Suppressor macrophage (primary cell): ENCODE data around the gene PIBF1.

Experiments
- DNase-seq, 4 experiments: peaks; one replicate each; pipeline ENCODE4 v3.0.0-alpha.2; 2020 to 2022

The PIBF1 gene

DNA sequence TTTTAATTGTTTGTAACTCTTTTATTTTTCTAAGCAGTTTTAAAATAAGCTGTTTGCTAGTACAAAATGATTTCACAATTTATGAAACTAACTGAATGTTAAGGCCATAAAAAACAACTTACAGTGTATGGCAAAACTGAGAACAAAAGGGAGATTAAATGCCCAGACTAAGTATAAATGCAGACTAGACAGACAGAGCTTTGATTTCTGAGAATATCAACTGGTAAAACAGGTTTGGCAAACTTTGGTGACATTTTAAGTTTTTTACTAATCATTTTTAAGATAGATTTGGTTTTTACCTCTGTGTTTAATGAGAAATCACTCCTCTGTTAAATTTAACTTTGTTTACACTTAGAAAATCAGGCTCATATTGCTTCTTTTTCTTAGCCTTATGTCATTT, 149.4 kb downstream of the PIBF1 start:
- no peak for DNase-seq

DNA sequence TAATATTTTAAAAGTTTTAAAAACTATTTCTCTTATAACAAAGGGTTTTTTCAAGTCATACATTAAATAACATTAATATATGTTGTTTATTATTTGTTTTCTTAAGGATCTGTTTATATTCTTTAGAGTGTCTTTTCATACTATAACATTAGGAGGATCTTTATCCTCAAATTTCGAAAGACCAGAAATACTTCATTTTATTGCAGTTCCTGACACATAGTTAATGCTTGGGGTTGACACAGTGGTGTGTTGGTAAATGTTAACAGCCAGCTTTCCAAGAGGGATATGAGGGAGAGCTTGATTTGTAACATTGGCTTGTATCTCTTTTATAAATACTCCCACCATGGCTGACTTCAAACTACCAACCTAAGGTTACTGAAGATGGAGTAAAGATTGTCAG, 150.3 kb downstream of the PIBF1 start:
- DNase-seq = no peak

DNA sequence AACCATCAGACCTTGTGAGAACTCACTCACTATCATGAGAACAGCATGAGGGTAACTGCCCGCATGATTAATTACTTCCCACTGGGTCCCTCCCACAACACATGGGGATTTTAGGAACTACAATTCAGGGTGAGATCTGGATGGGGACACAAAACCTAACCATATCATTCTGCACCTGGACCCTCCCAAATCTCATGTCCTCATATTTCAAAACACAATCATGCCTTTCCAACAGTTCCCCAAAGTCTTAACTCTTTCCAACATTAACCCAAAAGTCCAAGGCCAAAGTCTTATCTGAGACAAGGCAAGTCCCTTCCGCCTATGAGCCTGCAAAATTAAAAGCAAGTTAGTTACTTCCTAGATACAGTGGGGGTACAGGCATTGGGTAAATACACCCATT, 164.3 kb downstream of the PIBF1 start:
- peak in 3 of 4 experiments; percentile 8 to 27 (median 9) for DNase-seq

DNA sequence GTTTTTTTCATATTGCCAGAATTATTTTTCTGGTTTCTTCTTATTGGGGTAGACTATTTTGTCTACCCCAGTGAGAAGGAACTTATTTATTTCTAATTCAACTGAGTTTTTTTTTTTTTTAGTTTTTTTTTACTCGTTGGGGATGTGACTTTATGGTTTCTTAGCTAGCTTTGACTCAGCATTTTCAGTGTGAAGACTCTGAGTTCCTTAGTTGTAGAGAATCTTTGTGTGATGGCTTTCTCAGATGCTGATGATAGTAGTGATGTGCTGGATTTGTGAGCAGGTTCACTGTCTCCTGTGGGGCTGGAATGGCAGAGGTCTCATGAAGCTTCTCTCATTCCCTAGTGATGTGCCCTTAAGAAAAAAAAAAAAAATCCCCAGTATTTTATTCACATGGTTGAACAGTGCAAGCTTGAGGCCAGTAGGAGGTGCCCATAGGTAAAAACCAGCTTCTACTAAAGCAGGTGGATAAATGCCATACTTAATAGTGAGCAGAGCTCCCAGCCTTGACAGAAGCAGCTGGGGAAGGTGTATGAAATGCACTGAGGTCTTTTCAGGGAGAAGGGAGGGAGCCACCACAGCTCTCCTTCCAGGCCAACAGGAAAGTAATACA, 170.7 kb downstream of the PIBF1 start:
- no peak for DNase-seq

DNA sequence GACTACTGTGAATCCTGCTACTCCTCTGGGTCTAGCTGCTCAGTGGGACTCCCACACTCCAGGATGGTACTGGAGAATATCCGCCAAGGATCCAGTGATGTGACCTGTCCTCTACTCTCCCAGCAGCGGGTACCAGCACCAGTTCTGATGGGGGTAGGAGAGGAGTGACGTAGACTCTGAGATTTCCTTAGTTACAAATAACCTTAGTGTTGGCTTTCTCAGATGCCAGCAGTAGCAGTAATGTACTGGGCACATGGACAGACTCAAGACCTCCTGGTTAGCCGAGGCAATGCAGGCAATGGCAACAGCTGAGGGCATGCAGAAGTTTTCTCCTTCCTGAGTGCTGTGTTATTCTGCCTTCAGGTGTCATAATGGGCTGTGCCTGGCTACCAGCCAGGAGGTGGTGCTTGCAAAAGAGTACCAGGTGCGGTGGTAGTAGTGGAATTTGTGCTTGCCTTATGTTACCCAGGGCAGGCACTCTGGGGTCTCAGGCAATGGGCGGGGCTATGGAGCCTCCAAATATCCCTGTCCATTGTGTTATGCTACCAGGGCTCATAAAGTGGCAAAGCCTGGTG, 171.5 kb downstream of the PIBF1 start:
- no peak for DNase-seq

DNA sequence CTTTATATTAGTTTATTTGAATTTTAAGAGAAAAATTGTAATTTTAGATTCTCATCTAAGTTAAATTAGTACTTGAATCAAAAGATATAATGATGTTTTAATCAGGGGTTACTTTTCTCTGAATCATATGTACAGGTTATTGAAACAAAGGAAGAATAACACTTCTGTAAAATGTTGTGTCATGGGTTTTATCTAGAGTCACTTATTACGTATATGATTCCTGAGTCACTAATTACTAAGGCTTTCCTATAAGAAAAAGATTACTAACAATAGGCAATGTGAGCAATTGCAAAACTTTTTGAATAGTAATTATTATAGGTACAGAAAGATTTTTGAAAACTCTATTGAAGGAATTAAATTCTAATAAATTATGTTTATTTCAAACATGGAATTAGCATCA, 177.7 kb downstream of the PIBF1 start:
- DNase-seq = peak in 2 of 4 experiments; percentile 16 to 21

DNA sequence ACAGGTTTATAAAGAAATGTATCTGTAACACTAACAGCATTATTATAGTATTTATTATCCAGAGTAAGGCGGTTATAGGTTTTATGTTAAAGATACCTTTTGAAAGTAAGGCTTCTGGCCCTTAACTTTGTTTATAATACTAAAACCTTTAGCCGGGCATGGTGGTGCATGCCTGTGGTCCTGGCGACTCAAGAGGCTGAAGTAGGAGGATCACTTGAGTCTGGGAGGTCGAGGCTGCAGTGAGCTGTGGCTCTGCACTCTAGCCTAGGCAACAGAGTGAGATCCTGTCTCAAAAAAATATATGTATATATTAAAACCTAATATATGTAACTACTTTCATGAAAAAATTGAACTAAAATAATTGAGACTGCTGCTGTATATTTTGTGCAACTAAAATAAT, 178.2 kb downstream of the PIBF1 start:
- DNase-seq = no peak

DNA sequence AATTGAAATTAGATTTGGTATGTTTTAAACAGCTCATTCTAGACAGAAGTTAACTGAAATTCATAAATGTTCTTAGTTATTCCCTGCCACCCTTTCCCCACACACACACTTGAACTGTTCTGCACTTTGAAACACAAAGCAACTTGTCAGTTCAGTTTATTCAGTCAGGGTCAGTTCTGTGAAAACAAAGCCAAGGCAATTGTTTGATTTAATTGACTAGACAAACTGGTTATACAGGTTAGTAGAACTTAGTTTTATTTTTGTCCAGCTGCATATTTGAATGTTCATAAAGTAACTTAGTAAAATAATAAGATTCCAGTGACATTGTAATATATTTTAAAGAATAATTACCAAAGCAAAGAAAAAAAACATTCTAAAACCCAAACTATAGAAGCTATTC, 178.6 kb downstream of the PIBF1 start:
- no peak for DNase-seq

DNA sequence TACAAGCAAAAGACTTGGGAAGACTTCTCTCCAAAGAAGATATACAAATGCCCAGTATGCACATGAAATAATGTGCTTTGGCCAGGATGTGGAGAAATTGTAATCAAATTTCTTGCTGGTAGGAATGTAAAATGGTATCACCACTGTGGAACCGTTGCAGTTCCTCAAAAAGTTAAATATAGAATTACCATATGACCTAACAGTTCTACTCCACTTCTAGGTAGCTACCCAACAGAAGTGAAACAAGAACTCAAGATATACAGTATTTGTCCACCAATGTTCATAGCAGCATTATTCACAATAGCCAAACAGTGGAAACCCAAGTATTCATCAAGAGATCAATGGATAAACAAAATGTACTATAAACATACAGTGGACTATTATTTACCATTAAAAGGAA, 181.8 kb downstream of the PIBF1 start:
- DNase-seq = peak; percentile 2 to 57 (median 30)

DNA sequence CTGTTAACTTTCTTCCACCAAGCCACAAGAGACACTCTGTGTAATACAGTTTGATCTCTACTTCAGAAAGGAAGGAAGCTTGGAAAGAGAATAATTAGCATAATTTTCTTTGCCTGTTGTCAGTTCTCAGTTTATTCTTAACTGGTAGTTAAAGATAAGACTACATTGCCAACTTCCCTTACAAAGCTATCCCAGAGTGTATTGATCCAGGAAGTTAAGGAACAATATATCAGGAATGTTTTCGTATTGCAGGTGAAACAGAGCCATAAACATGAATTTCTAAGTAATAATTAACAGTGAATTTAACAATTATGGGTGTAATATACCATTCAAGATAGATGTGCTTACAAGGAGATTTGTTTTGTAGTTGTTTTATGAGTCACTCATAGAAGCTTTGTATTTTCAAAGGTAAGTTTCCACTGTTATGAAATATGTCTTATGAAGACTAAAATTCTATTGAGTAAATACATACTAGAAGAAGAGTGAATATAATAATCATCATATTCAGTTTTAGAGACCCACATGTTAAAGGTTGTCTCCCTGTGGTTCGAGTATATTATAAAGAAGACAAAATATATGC, 188.5 kb downstream of the PIBF1 start:
- DNase-seq = no peak

DNA sequence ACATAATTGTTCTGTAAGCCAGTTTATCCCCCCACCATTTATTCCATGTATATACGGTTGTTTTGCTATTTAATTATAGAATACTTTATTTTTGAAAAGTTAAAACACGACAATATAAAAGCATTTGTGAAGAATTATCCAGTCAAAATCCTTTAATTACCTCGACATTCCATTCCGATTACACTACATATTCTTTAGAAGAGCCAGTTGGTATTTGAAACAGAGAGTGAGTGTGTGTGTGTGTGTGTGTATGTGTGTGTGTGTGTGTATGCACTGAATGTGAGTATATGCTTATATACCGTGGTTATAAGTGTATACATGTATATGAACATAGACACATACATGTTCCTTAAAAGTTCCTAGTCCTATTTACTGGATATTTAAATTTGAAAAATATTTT, 189.0 kb downstream of the PIBF1 start:
- no peak for DNase-seq

DNA sequence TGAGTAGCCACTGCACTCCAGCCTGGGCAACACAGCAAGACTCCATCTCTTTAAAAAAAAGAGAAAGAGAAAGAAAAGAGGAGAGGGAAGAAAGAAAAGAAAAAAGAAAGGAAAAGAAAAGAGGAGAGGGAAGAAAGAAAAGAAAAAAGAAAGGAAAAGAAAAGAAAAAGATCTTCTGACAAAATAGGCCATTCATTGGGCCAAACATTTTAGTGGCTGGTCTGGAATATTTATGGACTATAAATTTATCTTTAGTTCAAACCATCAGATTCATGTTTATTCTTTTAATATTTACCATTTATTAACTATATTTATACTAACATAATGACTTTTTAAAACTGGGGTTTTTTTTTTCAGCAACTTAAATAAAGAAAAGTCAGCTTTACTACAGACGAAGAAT, 191.3 kb downstream of the PIBF1 start:
- DNase-seq = no peak

DNA sequence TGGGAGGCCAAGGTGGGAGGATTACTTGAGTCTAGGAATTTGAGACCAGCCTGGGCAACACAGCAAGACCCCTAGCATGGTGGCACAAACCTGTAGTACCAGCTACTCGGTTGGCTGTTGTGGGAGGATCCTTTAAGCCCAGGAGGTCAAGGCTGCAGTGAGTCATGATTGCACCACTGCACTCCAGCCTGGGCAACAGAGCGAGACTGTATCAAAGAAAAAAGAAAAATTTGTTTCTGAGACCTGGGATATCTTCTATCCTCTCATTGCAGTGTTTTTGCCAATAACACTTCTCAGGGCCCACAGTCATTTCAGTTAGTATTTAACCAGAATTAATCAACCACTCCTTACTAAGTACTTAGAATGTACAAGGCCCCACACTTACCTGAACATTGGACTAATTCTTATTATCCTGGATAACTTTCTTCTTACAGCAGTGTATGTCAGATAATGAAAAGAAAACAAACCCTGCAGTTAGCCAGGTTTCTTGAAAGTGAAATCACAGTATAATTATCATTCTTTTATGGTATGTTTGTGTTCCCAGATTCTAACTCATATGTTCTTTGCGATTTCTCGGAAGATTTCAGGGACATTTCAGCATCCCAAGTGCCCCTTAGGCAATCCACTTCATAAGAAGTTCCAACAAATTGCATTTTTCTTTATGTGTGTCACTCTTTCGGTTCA, 201.3 kb downstream of the PIBF1 start:
- DNase-seq = peak in 1 of 4 experiments; percentile 3

DNA sequence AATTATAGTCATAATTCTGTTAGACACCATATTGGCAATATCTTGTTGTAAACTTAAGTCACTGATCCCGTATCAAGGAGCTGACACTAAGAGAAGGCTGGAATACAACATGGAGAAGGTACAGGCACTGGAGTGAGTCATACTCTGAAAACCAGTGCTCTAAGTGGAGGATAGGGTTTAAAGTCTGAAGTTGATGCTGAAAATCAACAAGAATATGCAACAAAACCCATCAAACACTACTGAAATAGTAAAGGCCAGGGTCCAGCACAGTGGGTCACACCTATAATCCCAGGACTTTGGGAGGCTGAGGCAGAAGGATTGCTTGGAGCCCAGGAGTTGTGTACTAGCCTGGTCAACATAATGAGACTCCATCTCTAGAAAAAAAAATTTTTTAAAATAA, 203.7 kb downstream of the PIBF1 start:
- DNase-seq = no peak

DNA sequence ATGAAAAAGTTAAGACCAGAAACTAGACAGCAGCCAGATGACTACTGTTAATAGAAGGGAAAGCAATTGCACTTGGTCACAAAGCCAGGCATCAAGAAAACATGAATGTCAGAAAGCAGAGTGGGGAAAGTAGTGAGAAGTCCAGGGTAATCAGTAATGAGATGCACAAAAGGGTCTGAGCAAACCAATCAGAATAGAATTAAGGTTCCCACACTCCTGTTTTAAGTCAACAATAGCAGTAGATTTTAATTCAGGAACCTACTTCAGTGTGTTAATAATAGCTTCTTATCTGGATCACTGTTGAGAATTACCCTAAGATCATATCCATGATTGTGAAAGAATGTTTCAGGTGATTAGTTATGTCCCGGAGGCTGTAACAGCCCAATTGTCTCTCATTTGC, 204.3 kb downstream of the PIBF1 start:
- DNase-seq = no peak

DNA sequence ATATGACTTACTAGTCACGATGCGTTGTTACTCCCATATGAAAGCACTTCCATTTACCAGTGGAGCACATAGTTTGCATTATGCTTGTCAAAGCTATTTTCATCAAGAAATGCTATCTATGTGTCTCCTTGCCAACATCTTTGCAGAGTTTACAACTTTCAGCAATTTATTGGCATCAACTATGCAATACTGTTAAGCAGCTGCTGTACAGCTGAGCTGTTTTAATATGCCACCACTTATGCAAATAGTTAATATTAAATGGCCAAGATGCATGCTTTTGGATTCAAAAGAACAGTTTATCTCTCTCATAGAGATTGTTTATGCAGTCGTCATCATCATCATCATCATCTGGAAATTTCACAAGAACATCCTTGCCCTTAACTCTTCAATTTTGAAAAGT, 209.0 kb downstream of the PIBF1 start:
- DNase-seq = no peak

DNA sequence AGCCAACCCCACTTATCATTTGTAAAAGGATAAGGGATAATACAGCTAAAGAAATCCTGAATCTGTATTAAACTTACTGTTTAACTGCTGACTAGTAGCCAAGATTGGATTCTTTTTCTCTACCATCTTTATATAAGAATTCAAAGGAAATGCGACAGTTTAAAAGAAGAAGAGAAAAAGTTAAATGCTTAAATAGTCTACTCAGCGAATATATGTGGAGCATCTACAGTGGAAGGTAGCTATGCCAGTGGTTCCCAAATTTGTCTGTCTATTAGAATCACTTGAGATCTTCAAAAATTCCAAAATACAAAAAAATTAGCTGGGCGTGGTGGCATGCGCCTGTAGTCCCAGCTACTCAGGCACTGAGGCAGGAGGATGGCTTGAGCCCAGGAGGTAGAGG, 216.1 kb downstream of the PIBF1 start:
- no peak for DNase-seq

DNA sequence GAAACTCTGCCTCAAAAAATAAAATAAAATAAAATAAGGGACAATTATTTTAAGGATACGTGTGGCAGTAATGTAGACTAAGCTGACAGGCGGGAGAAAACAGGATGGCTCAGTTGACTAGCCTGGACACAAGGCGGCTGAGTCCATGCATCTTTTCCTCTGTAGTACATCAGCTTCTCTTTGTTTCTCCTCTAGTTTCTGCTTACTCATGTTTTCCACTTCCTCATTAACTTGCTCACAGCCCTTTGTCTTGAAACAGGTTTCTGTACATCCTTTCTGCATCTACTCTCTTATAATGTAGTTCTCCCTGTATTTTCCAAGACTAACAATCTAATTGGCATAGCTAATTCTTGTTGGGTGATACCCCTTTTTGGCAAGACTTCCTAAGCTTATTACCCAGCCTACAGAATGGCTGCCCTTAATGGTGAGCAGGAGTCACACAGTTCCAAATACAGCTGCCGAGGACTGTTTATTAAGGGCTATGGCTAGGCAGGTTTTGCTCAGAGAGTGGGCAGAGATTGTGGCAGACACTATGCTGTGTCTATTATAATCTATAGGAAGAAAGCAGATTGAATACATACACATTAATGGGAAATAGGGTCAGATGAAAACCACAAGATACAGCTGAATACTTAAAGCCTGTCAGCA, 218.2 kb downstream of the PIBF1 start:
- peak; percentile 23 to 78 (median 44) for DNase-seq

DNA sequence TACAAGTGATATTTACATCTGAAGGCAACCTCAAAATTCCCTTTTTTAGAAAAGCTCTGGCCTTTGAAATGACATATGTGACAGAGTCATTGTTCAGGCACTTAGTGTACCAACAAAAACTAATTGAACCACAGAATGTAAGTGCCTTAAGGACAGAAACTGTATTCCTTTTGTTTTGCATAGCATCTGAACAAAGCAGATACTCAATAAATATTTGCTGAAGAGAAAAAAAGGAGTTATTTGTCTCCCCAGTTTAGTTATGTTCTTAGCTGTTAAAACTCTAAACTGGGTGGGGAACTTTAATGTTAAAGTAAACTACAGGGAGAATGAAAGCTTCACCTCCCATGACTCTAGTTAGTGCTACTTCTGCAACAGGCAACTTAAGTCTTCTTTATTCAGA, 220.0 kb downstream of the PIBF1 start:
- DNase-seq = no peak

DNA sequence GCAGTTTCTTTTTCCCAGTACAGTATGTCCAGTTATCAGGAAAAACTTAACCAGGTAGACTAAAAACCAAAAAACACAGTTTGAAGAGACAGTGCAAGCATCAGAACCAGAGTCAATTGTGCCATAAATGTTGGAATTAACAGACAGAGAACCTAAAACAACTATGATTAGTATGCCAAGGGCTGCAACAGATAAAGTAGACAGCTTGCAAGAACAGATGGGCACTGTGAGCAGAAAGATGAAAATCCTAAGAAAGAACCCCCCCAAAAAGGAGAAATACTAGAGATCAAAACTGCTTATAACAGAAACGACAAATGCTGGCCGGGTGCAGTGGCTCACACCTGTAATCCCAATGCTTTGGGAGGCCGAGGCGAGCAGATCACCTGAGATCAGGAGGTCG, 229.8 kb downstream of the PIBF1 start:
- DNase-seq = no peak

DNA sequence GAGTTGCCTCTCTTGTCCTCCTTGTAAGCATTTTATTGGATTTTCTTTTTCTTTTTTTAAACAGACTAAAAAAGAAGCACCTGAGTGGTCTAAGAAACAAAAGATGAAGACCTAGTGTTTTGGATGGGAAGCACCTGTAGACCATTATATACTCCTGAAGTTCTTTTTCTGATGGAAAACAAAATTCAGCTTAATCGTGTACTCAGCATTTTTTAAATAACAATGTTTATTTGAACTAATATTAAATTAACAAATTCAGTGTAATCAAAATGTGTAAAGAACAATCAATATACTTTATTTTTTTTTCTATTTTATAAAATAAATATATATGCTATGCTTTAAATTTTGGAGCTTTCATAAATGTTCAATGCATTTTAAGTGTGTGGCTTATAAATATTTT, 233.9 kb downstream of the PIBF1 start:
- DNase-seq = no peak

DNA sequence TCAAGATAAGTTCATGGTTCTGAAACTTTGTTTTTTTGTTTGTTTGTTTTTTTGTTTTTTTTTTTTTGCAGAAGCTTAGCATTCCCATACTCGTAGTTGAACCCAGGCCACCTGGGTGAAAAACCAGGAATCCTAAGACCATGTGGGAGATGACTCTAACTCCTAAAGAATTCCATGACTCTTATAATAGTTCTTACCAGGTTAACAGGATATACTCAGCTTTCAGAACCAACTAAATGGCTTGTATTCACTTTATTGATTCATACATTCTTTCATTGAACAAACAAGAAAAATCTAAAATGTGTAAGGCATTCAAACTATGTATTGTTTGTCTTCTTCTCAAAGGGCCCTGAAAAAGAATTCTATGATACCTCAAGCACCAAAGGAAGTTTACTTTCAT, 236.4 kb downstream of the PIBF1 start:
- no peak for DNase-seq

DNA sequence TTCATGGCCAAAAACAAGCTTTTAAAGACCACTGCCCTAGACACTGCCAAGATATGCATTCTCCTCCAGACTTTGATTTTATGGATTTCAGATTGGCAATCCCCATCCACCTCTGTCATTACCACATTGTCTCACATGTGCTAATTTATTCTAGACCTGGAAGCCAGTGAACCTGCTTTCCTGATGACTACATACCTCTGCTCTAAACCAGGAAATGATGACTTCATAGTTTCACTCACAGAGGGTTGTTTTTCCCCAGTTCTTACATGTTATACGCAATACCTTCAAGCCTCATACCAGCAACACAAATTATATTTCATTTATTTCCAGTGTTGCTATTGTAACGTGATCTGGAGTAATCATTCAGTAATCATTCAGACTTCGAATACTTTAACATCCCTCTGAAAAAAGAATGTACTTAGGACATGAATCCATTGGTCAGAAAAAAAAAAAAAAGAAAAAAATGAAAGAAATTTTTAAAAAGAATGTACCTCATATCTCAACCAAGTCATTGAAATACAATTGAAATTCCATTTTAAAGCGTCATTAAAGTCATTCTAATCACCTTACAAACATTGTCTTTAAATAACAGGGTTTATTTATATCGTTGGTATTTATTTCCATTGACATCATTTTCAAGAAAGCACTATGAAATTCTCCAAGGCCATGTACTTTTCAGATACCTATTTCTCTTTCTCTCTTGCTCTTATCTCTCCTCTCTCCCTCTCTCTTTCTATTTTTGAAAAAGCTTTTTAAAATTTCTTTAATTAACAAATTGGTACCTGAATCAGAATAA, 243.5 kb downstream of the PIBF1 start:
- no peak for DNase-seq
